ENCODE results near the gene CHN2.

- TF ChIP-seq CTCF (conservative IDR thresholded peaks at IDR 0.05; ENCODE audit: low read depth, low read length), result no peak
- TF ChIP-seq EZH2phosphoT487 (IDR thresholded peaks at IDR 0.05; ENCODE audit: borderline replicate concordance, low read length), result no peak
- no peak for TF ChIP-seq EZH2 (IDR thresholded peaks at IDR 0.05; ENCODE audit: low read length, unreplicated experiment)
Observed at GRCh38 chr7:29413626-29414136, 219.1 kb downstream of the CHN2 start.
